Mammary epithelial cell (primary cell): ENCODE measurements around the gene ACOT7.

Experiments
- EZH2 ChIP-seq: IDR thresholded peaks from 2 replicates; pipeline ENCODE4 v1.6.1; 2012; ENCODE audit warnings: low read length, inconsistent platforms, borderline replicate concordance
- TF ChIP-seq, protein P1 (sequence below), 2 donors: IDR thresholded peaks in 1 of 2; conservative IDR thresholded peaks in 1 of 2; 2 replicates each; pipeline ENCODE4 v1.5.1; 2011 to 2012; ENCODE audit warnings: inconsistent platforms in 2 of 2, low read length in 2 of 2, mild to moderate bottlenecking in 2 of 2, control low read depth in 1 of 2, low read depth in 1 of 2; ENCODE audit not compliant: insufficient read depth in 1 of 2; ENCODE audit errors: extremely low read depth in 1 of 2

DNA sequence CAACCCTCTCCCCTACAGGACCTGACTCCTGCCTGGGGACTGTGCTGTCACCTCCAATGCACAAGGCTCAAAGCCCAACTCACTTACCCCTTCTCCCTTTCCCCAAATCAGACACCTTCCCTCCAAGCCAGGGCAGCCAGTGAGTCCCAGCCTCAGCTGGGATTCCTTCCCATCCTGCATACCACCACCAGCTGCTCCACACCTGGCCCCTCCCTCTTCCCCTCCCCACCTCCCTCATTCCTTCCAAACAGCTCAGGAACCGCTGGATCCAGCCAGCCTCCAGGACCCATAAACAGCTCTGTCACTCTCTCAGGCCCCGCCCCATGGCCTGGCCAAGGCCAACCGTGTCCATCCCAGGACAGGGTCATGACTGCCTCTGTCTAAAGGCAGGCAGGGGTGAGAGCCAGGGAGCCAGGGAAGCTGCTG lies 41.4 kb downstream of the ACOT7 start:
- TF ChIP-seq, protein P1, sequence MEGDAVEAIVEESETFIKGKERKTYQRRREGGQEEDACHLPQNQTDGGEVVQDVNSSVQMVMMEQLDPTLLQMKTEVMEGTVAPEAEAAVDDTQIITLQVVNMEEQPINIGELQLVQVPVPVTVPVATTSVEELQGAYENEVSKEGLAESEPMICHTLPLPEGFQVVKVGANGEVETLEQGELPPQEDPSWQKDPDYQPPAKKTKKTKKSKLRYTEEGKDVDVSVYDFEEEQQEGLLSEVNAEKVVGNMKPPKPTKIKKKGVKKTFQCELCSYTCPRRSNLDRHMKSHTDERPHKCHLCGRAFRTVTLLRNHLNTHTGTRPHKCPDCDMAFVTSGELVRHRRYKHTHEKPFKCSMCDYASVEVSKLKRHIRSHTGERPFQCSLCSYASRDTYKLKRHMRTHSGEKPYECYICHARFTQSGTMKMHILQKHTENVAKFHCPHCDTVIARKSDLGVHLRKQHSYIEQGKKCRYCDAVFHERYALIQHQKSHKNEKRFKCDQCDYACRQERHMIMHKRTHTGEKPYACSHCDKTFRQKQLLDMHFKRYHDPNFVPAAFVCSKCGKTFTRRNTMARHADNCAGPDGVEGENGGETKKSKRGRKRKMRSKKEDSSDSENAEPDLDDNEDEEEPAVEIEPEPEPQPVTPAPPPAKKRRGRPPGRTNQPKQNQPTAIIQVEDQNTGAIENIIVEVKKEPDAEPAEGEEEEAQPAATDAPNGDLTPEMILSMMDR (conservative IDR thresholded peaks at IDR 0.05 in 1 of 2, IDR thresholded peaks at IDR 0.05 in 1 of 2; ENCODE audit: extremely low read depth in 1 of 2, insufficient read depth in 1 of 2, low read depth in 1 of 2, low read length in 2 of 2) = no peak
- TF ChIP-seq EZH2 = no peak
